Fibroblast of lung (primary cell): Measurements from ENCODE around the gene P4HA3. TPM values are rescaled to one million over a fixed set of nuclear protein-coding genes. Genes with fewer than 3 reads are reported as not detected.

Experiments
- DNase-seq, 2 donors: peaks; one replicate each; pipeline versions ENCODE4 v3.0.0 to v3.0.0-alpha.2; 2010; ENCODE audit warnings: low read depth in 2 of 2
- H2AFZ ChIP-seq: 2 replicates; pipeline ENCODE4 v1.5.1; 2012; ENCODE audit warnings: low read length, control low read depth, inconsistent platforms
- H3K27ac ChIP-seq: 2 replicates; pipeline ENCODE4 v1.5.1; 2011; ENCODE audit warnings: low read length, control low read depth; ENCODE audit not compliant: insufficient read depth
- H3K27me3 ChIP-seq: 2 replicates; pipeline ENCODE4 v1.5.1; 2011; ENCODE audit warnings: mild to moderate bottlenecking, low read length; ENCODE audit not compliant: control insufficient read depth, insufficient read depth
- H3K36me3 ChIP-seq: 2 replicates; pipeline ENCODE4 v1.5.1; 2011; ENCODE audit warnings: low read length; ENCODE audit not compliant: control insufficient read depth, insufficient read depth
- H3K4me1 ChIP-seq: 2 replicates; pipeline ENCODE4 v1.5.1; 2011; ENCODE audit warnings: low read length; ENCODE audit not compliant: control insufficient read depth, insufficient read depth; ENCODE audit errors: extremely low read depth
- H3K4me2 ChIP-seq: 2 replicates; pipeline ENCODE4 v1.5.1; 2011; ENCODE audit warnings: low read length, control low read depth; ENCODE audit not compliant: insufficient read depth; ENCODE audit errors: extremely low read depth
- H3K4me3 ChIP-seq, 4 experiments: fragments of 200-600 bp in 1 of 4; sonication (generic) in 1 of 4; replicated peaks in 1 of 4; 2 replicates each; pipeline ENCODE4 v1.5.1; 2011 to 2016; ENCODE audit warnings: low read length in 4 of 4, low read depth in 3 of 4, mild to moderate bottlenecking in 3 of 4, control low read depth in 2 of 4, inconsistent platforms in 1 of 4, mixed read lengths in 1 of 4; ENCODE audit not compliant: insufficient read depth in 1 of 4; ENCODE audit errors: control extremely low read depth in 1 of 4
- H3K79me2 ChIP-seq: 2 replicates; pipeline ENCODE4 v1.5.1; 2012; ENCODE audit warnings: mild to moderate bottlenecking, low read length, inconsistent platforms; ENCODE audit not compliant: control insufficient read depth, insufficient read depth
- H3K9ac ChIP-seq: 2 replicates; pipeline ENCODE4 v1.5.1; 2011; ENCODE audit warnings: mild to moderate bottlenecking, low read length, control low read depth; ENCODE audit not compliant: insufficient read depth
- H3K9me3 ChIP-seq: 2 replicates; pipeline ENCODE4 v1.5.1; 2012; ENCODE audit warnings: low read depth, low read length; ENCODE audit not compliant: control insufficient read depth, insufficient read depth
- H4K20me1 ChIP-seq: 2 replicates; pipeline ENCODE4 v1.5.1; 2011; ENCODE audit warnings: low read length; ENCODE audit not compliant: control insufficient read depth, insufficient read depth; ENCODE audit errors: extremely low read depth
- EZH2 ChIP-seq: IDR thresholded peaks from 2 replicates; pipeline ENCODE4 v1.5.1; 2012; ENCODE audit warnings: low read length, control low read depth, mild to moderate bottlenecking; ENCODE audit errors: missing control alignments
- polyA plus RNA-seq, 2 donors: library from polyadenylated mRNA; depleted of rRNA in 1 of 2; stranded (reverse) in 1 of 2; unstranded in 1 of 2; fragments of >200 nt; gene quantifications; 2 replicates each; pipeline ENCODE4 v1.2.1, GENCODE V29; 2011 to 2012; ENCODE audit warnings: missing spikeins in 1 of 2
- total RNA-seq: library from RNA; depleted of rRNA; stranded (reverse); fragments of >200 nt; gene quantifications from 2 replicates; pipeline ENCODE4 v1.2.1, GENCODE V29; 2014
- TF ChIP-seq, protein P1 (sequence below), 2 donors: IDR thresholded peaks in 1 of 2; conservative IDR thresholded peaks in 1 of 2; 1 replicate in 1 of 2; 2 replicates in 1 of 2; pipeline ENCODE4 v1.5.1; 2011 to 2012; ENCODE audit warnings: low read length in 2 of 2, control low read depth in 1 of 2, inconsistent platforms in 1 of 2, low read depth in 1 of 2, mild to moderate bottlenecking in 1 of 2

The P4HA3 gene
- total and polyA plus RNA-seq, 2 donors (not counting 1 experiment from before 2014, with no cell fraction given) = 3.1 to 4.1 TPM

- peak in 1 of 2 donors; percentile 53 for DNase-seq
- Histone ChIP-seq H4K20me1 (no peaks in the 10 kb centered on the region), H3K79me2 (no peaks in the 10 kb centered on the region), H3K36me3 (no peaks in the 10 kb centered on the region), H3K9me3 (no peaks in the 10 kb centered on the region), H3K4me3 (no peak overlapping the region), H3K4me2 (no peak overlapping the region), H3K4me1 (peaks cover 14% of the 10 kb centered on the region), H3K9ac (no peak overlapping the region), H3K27me3 (no peaks in the 10 kb centered on the region), H2AFZ (no peak overlapping the region), H3K27ac (no peak overlapping the region)
- TF ChIP-seq EZH2 = no peak
- TF ChIP-seq, protein P1, sequence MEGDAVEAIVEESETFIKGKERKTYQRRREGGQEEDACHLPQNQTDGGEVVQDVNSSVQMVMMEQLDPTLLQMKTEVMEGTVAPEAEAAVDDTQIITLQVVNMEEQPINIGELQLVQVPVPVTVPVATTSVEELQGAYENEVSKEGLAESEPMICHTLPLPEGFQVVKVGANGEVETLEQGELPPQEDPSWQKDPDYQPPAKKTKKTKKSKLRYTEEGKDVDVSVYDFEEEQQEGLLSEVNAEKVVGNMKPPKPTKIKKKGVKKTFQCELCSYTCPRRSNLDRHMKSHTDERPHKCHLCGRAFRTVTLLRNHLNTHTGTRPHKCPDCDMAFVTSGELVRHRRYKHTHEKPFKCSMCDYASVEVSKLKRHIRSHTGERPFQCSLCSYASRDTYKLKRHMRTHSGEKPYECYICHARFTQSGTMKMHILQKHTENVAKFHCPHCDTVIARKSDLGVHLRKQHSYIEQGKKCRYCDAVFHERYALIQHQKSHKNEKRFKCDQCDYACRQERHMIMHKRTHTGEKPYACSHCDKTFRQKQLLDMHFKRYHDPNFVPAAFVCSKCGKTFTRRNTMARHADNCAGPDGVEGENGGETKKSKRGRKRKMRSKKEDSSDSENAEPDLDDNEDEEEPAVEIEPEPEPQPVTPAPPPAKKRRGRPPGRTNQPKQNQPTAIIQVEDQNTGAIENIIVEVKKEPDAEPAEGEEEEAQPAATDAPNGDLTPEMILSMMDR (conservative IDR thresholded peaks at IDR 0.05 in 1 of 2, IDR thresholded peaks at IDR 0.05 in 1 of 2; ENCODE audit: low read depth in 1 of 2, low read length in 2 of 2) = no peak
These were observed 9.1 kb upstream of the P4HA3 start for GRCh38 chr11:74320538-74320937.

GRCh38 chr11:74319139-74319816 is 7.8 kb upstream of the P4HA3 start:
- Histone ChIP-seq H3K4me1 (peaks cover 14% of the 10 kb centered on the region), H2AFZ (no peak overlapping the region), H3K4me3 (no peak overlapping the region), H4K20me1 (no peaks in the 10 kb centered on the region), H3K79me2 (no peaks in the 10 kb centered on the region), H3K4me2 (no peak overlapping the region), H3K27me3 (no peaks in the 10 kb centered on the region), H3K9me3 (no peaks in the 10 kb centered on the region), H3K9ac (no peak overlapping the region), H3K36me3 (no peaks in the 10 kb centered on the region), H3K27ac (peak overlapping the region; percentile 1)
- TF ChIP-seq EZH2 = no peak
- TF ChIP-seq, protein P1 (conservative IDR thresholded peaks at IDR 0.05 in 1 of 2, IDR thresholded peaks at IDR 0.05 in 1 of 2; ENCODE audit: low read depth in 1 of 2, low read length in 2 of 2) = no peak
- DNase-seq = peak; percentile 83 to 94

- no peak overlapping the region for H3K9ac ChIP-seq
- no peak overlapping the region for H3K4me2 ChIP-seq
- no peak overlapping the region for H3K27ac ChIP-seq
- no peaks in the 10 kb centered on the region for H3K9me3 ChIP-seq
- H3K27me3 ChIP-seq = no peaks in the 10 kb centered on the region
- no peaks in the 10 kb centered on the region for H3K79me2 ChIP-seq
- no peak overlapping the region for H3K4me3 ChIP-seq
- no peaks in the 10 kb centered on the region for H4K20me1 ChIP-seq
- peak; percentile 14 to 86 for DNase-seq
- H3K36me3 ChIP-seq = no peaks in the 10 kb centered on the region
- no peak overlapping the region for H2AFZ ChIP-seq
- peaks cover 14% of the 10 kb centered on the region for H3K4me1 ChIP-seq
- no peak for TF ChIP-seq EZH2
- TF ChIP-seq, protein P1 (conservative IDR thresholded peaks at IDR 0.05 in 1 of 2, IDR thresholded peaks at IDR 0.05 in 1 of 2; ENCODE audit: low read depth in 1 of 2, low read length in 2 of 2) = no peak
These were observed 6.9 kb upstream of the P4HA3 start for GRCh38 chr11:74318241-74318932.
